GM06990 (cell line): Measurements from ENCODE around the gene ZNF391.

Experiments
- DNase-seq: peaks from one replicate; pipeline ENCODE4 v3.0.0-alpha.2; 2011; ENCODE audit not compliant: insufficient read length; ENCODE audit errors: extremely low read depth
- H3K27me3 ChIP-seq: replicated peaks from 2 replicates; pipeline ENCODE4 v1.6.0; 2011; ENCODE audit warnings: low read length; ENCODE audit not compliant: control insufficient read depth, insufficient read depth
- H3K36me3 ChIP-seq: 2 replicates; pipeline ENCODE4 v1.5.1; 2011; ENCODE audit warnings: low read length; ENCODE audit not compliant: control insufficient read depth, insufficient read depth
- H3K4me3 ChIP-seq: replicated peaks from 2 replicates; pipeline ENCODE4 v1.5.1; 2011; ENCODE audit warnings: low read depth, mild to moderate bottlenecking, control low read depth, low read length
- CTCF ChIP-seq: IDR thresholded peaks from 2 replicates; pipeline ENCODE4 v1.5.1; 2011; ENCODE audit warnings: low read length, control low read depth, mild to moderate bottlenecking, inconsistent platforms; ENCODE audit not compliant: insufficient read depth, poor library complexity, severe bottlenecking

The ZNF391 gene

GRCh38 chr6:27383481-27383880 lies 5.1 kb upstream of the ZNF391 start:
- Histone ChIP-seq H3K27me3 (no peaks in the 10 kb centered on the region), H3K36me3 (no peaks in the 10 kb centered on the region), H3K4me3 (no peak overlapping the region)
- TF ChIP-seq CTCF: no peak
- DNase-seq: no peak

- Histone ChIP-seq H3K4me3 (no peak overlapping the region), H3K27me3 (no peaks in the 10 kb centered on the region), H3K36me3 (no peaks in the 10 kb centered on the region)
- no peak for TF ChIP-seq CTCF
- no peak for DNase-seq
Measured at GRCh38 chr6:27392623-27393022, 4.1 kb downstream of the ZNF391 start.

GRCh38 chr6:27394073-27394472 lies 5.5 kb downstream of the ZNF391 start:
- Histone ChIP-seq H3K27me3 (no peaks in the 10 kb centered on the region), H3K36me3 (no peaks in the 10 kb centered on the region), H3K4me3 (no peak overlapping the region)
- TF ChIP-seq CTCF: no peak
- no peak for DNase-seq

- Histone ChIP-seq H3K4me3 (no peak overlapping the region), H3K36me3 (no peaks in the 10 kb centered on the region), H3K27me3 (no peaks in the 10 kb centered on the region)
- no peak for TF ChIP-seq CTCF
- no peak for DNase-seq
Measured at GRCh38 chr6:27400877-27401642, 12.5 kb downstream of the ZNF391 start.

DNA sequence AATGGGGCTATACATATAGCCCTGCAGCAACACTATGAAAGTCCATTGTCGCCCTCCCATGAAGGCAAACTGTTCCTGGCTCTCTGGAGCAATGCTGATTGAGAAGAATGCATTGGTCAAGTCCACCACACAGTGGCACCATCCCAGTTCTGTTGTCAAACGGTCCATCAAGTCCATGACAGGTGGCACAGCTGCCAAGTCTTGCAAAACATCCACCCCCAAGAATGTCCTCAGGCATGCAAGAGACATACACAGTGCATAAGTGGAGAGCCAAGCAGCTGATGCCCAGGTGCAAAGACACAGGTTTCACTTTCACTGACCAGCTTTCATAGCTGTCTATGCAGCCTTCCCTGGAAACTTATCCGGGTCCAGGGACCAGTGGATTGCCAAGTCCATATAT lies 17.5 kb downstream of the ZNF391 start:
- DNase-seq: no peak
- H3K27me3 ChIP-seq: no peaks in the 10 kb centered on the region
- H3K36me3 ChIP-seq: no peaks in the 10 kb centered on the region
- no peak for TF ChIP-seq CTCF
- no peak overlapping the region for H3K4me3 ChIP-seq
